HG02981 (cell line): ENCODE results near the gene NKIRAS2.

ENCODE experiments used
- ATAC-seq: cut with Tn5 transposase; IDR thresholded peaks from one replicate; pipeline ENCODE4 v1.9.1; 2021; ENCODE audit warnings: mild to moderate bottlenecking, moderate library complexity; ENCODE audit not compliant: unreplicated experiment

The NKIRAS2 gene

GRCh38 chr17:42025936-42026335 is 6.0 kb downstream of the NKIRAS2 start:
- ATAC-seq, result no peak

- ATAC-seq, result no peak
Measured at GRCh38 chr17:42026857-42027589, 7.1 kb downstream of the NKIRAS2 start.

- no peak for ATAC-seq
Measured at GRCh38 chr17:42027590-42027889, 7.7 kb downstream of the NKIRAS2 start.

GRCh38 chr17:42027961-42028790 is 8.3 kb downstream of the NKIRAS2 start:
- no peak for ATAC-seq

- ATAC-seq, result no peak
Measured at GRCh38 chr17:42028791-42029127, 8.9 kb downstream of the NKIRAS2 start.

- no peak for ATAC-seq
Measured at GRCh38 chr17:42031584-42031983, 11.7 kb downstream of the NKIRAS2 start.

- no peak for ATAC-seq
Measured at GRCh38 chr17:42034059-42034458, 14.2 kb downstream of the NKIRAS2 start.

- no peak for ATAC-seq
Measured at GRCh38 chr17:42038221-42038973, 18.5 kb downstream of the NKIRAS2 start.

- no peak for ATAC-seq
Measured at GRCh38 chr17:42039794-42040763, 20.2 kb downstream of the NKIRAS2 start.

- ATAC-seq, result no peak
Measured at GRCh38 chr17:42040818-42041217, 20.9 kb downstream of the NKIRAS2 start.

GRCh38 chr17:42041619-42042018 is 21.7 kb downstream of the NKIRAS2 start:
- ATAC-seq, result no peak

- ATAC-seq, result no peak
Measured at GRCh38 chr17:42042598-42043319, 22.9 kb downstream of the NKIRAS2 start.

GRCh38 chr17:42045719-42046118 is 25.8 kb downstream of the NKIRAS2 start:
- ATAC-seq, result no peak

- ATAC-seq, result no peak
Measured at GRCh38 chr17:42047343-42047742, 27.5 kb downstream of the NKIRAS2 start.

- no peak for ATAC-seq
Measured at GRCh38 chr17:42049834-42050392, 30.0 kb downstream of the NKIRAS2 start.

- no peak for ATAC-seq
Measured at GRCh38 chr17:42050393-42051012, 30.6 kb downstream of the NKIRAS2 start, which contains the start of gene C17orf113. Gene C17orf113, minus strand, starts transcription at chr17:42050601. Its CDS starts 7,225 bp downstream, at chr17:42043376.

GRCh38 chr17:42051013-42051400 is 31.1 kb downstream of the NKIRAS2 start:
- no peak for ATAC-seq

- no peak for ATAC-seq
Measured at GRCh38 chr17:42051645-42052044, 31.8 kb downstream of the NKIRAS2 start.

GRCh38 chr17:42052346-42052877 is 32.5 kb downstream of the NKIRAS2 start:
- ATAC-seq, result no peak
